HG02798 (cell line): Measurements from ENCODE around the gene PAPSS2.

Experiments
- ATAC-seq: cut with Tn5 transposase; IDR thresholded peaks from one replicate; pipeline ENCODE4 v1.9.1; 2021; ENCODE audit warnings: mild to moderate bottlenecking; ENCODE audit not compliant: unreplicated experiment, poor library complexity

Gene PAPSS2

GRCh38 chr10:87668324-87669074 lies 8.8 kb downstream of the PAPSS2 start:
- no peak for ATAC-seq

- ATAC-seq, result no peak
Observed at GRCh38 chr10:87669752-87670151, 10.1 kb downstream of the PAPSS2 start.

- ATAC-seq, result no peak
Observed at GRCh38 chr10:87670586-87670985, 10.9 kb downstream of the PAPSS2 start.

- ATAC-seq, result no peak
Observed at GRCh38 chr10:87671139-87671815, 11.6 kb downstream of the PAPSS2 start.

GRCh38 chr10:87672551-87672950 lies 12.9 kb downstream of the PAPSS2 start:
- no peak for ATAC-seq

GRCh38 chr10:87674943-87675342 lies 15.3 kb downstream of the PAPSS2 start:
- no peak for ATAC-seq

GRCh38 chr10:87675396-87676376 lies 16.0 kb downstream of the PAPSS2 start:
- ATAC-seq, result no peak

GRCh38 chr10:87677595-87677994 lies 17.9 kb downstream of the PAPSS2 start:
- no peak for ATAC-seq

- no peak for ATAC-seq
Observed at GRCh38 chr10:87678302-87678701, 18.6 kb downstream of the PAPSS2 start.

GRCh38 chr10:87683356-87683755 lies 23.7 kb downstream of the PAPSS2 start:
- ATAC-seq, result no peak

- ATAC-seq, result no peak
Observed at GRCh38 chr10:87684001-87684638, 24.4 kb downstream of the PAPSS2 start.

GRCh38 chr10:87685832-87686574 lies 26.3 kb downstream of the PAPSS2 start:
- ATAC-seq, result no peak

- no peak for ATAC-seq
Observed at GRCh38 chr10:87691506-87692070, 31.9 kb downstream of the PAPSS2 start.

- ATAC-seq, result no peak
Observed at GRCh38 chr10:87692956-87693484, 33.3 kb downstream of the PAPSS2 start.

- ATAC-seq, result no peak
Observed at GRCh38 chr10:87694011-87694794, 34.5 kb downstream of the PAPSS2 start.

GRCh38 chr10:87695074-87695473 lies 35.4 kb downstream of the PAPSS2 start:
- no peak for ATAC-seq

- no peak for ATAC-seq
Observed at GRCh38 chr10:87696922-87697745, 37.5 kb downstream of the PAPSS2 start.
